DND-41 (cell line): ENCODE results near the gene ASL.

Source experiments
- CTCF ChIP-seq: IDR thresholded peaks from 2 replicates; pipeline ENCODE4 v1.5.1; 2012; ENCODE audit warnings: borderline replicate concordance, low read length, moderate library complexity, mild to moderate bottlenecking; ENCODE audit not compliant: poor library complexity, severe bottlenecking; ENCODE audit errors: extremely low read depth
- EZH2 ChIP-seq: IDR thresholded peaks from 3 replicates; pipeline ENCODE4 v1.6.1; 2012; ENCODE audit warnings: borderline replicate concordance, low read depth, mild to moderate bottlenecking, moderate library complexity, low read length, inconsistent platforms; ENCODE audit not compliant: severe bottlenecking

GRCh38 chr7:66114743-66115649, 39.4 kb downstream of the ASL start, which contains the start of gene CRCP:
- peak; percentile 36 for TF ChIP-seq CTCF
- no peak for TF ChIP-seq EZH2
